HG03469 (cell line): Measurements from ENCODE around the gene CDH22.

Experiments used
- ATAC-seq: cut with Tn5 transposase; IDR thresholded peaks from one replicate; pipeline ENCODE4 v1.9.1; 2021; ENCODE audit warnings: mild to moderate bottlenecking, moderate library complexity, moderate number of reproducible peaks; ENCODE audit not compliant: unreplicated experiment

The CDH22 gene

GRCh38 chr20:46249671-46250070, 58.6 kb downstream of the CDH22 start:
- ATAC-seq: no peak

DNA sequence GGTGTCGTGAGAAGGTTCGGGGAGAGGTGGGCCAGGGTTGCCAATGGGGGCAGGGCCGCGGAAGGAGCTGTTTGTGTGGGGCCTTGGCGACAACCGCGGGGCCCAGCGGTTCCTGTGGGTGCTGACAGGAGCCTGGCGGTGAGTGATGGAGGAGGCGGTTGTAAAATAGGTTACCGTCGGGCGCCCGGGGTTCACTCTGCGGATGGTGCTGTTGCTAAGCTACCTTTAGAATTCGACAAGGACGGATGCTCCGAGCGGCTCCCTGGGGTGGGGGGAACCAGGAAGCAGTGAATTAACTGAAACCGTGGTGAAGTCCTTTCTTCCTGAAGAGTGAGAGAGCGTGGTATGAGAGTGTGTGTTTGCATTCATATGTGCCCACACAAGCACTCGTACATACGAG, 61.7 kb downstream of the CDH22 start:
- no peak for ATAC-seq

GRCh38 chr20:46243707-46244628, 64.3 kb downstream of the CDH22 start:
- no peak for ATAC-seq

- no peak for ATAC-seq
Observed at GRCh38 chr20:46242390-46242789, 65.9 kb downstream of the CDH22 start.

DNA sequence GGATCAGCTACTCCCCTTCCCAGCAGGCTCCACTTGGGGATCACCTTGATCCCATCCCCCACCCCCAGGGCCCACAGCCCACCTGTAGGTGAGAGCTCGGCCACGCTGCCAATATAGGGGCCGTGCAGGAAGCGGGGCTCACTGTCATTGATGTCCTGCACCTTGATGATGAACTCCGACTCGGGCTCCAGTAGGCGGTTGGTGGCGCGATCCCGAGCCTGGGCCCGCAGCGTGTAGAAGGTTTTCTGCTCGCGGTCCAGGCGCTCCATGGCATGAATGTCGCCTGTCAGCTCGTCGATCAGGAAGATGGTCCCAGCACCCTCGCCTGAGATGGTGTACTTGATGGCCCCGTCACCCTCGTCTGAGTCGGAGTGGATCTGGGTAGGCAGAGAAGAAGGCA, 67.4 kb downstream of the CDH22 start:
- no peak for ATAC-seq

DNA sequence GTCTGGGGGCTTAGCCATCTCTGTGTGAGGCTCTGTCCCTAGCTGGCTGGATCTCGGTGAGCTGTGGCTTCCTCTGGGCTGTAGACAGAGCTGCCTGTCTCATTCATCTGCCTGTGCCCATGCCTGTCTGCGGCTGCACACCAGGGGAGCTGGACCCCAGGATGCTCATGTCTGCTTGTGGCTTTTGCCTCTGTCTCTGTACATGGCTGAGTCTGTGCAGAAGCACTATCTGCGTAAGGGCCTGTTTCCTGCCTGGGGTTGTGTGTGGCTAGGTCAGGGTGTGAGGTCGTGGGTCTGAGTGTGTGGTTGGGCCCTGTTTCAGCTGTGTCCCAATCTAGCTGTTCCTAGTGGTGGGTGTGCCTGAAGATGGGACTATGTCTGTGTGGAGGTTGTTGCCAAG, 68.2 kb downstream of the CDH22 start:
- no peak for ATAC-seq

- no peak for ATAC-seq
Observed at GRCh38 chr20:46237736-46238135, 70.6 kb downstream of the CDH22 start.

DNA sequence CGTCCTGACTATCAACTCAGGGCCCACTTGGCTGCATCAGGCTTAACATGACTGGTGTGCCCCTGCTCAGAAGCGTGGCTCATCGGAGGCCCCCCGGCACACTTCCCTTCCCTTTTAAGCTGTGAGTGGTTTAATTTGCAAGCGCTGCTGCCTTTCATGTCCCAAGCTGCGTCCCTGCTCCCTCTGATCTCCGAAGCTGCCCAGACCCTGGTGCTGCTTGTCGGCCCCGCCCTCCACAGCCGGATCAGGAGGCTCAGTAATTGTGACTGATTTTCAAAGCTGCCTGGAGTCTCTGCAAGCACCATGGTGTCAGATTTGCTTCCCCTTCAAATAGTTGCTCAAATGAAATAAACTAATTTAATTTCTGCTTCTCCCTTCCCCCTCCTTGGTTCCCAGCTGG, 71.1 kb downstream of the CDH22 start:
- ATAC-seq: no peak

GRCh38 chr20:46235077-46235476, 73.2 kb downstream of the CDH22 start:
- no peak for ATAC-seq

DNA sequence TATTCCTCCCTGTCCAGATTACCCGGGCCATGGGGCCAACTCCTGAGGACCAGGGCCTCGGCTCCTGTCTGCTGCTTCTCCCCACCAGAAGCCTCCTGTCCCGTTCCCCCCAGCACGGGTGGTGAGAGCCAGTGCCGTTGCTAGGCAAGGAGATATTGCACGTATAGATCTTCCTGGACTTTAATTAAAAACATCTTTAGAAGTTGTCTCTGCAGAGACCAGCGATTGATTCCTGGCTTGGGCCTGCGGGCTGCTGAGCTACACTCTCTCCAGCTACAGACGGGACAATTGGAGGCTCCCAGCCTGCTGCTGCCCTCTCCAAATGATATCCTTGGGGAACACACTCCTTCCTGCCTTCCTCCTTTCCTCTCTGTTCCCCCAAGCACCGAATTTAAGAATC, 74.6 kb downstream of the CDH22 start:
- no peak for ATAC-seq

- no peak for ATAC-seq
Observed at GRCh38 chr20:46232539-46232938, 75.8 kb downstream of the CDH22 start.

DNA sequence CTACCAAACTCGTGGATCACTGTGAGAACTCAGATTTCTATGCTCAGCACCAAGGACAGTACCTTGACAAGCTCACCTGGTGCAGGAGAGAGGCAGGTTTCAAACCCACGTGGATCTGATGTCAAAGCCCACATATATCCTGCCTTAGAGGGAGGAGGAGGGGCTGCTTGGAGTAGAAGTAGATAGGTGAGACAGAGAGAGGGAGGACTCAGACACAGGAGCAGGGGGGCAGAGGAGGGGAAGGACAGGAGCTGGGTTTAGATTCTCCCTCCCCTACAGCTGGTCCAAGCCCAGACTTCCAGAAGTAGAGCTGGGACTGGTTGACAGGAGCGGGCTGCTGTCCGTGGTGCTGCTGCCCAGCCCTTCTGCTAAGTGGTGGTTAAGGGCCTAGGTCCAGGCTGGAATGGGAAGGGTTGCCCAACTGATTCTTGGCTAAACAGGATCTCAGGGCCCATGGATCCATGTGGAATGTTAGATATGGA, 77.5 kb downstream of the CDH22 start:
- ATAC-seq: no peak

DNA sequence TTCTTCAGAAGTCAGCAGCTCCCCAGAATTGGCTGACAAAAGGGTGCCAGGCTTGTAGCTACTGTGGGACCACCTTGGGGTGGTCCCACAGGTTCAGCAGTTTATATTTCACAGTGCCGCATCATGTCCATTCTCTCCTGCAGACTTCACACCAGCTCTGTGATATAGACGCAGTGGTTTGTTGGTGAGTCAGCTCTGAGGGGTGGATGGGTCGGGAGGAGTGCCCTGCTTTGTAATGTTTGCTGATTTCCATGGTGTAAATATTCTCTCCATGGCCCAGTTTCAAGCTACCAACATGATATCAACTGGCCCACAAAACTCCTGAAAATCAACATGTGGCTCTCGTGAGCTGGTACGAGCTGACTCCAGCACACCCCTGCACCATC, 78.2 kb downstream of the CDH22 start:
- no peak for ATAC-seq

DNA sequence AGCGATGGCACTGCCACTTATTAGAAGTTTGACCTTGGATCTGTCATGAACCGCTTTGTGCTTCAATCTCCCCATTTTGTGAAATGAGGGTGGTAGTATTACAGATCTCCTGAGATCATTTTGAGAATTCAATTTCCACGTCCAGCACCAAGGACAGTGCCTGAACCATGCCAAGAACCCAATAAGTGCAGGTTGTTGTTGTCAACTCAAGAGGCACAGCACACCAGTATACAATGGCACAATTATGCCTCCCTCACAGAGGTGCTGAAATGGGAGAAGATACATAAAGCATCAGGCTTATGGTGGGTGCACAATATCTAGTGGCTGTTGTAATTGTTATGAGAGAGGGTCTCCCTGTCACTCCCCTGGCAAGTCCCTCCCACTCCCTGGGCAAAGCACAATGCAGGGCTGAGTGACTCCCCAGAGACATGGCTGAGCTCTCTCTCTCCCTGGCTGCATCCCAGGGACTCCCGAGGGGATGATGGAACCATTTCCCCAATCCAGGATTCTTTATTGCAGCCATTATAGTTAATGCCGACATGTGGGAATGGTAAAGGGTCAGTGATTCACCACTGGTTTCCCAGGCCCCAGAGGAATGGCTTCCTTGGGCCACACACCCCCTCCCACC, 78.7 kb downstream of the CDH22 start:
- no peak for ATAC-seq

- no peak for ATAC-seq
Observed at GRCh38 chr20:46228670-46229069, 79.6 kb downstream of the CDH22 start.

DNA sequence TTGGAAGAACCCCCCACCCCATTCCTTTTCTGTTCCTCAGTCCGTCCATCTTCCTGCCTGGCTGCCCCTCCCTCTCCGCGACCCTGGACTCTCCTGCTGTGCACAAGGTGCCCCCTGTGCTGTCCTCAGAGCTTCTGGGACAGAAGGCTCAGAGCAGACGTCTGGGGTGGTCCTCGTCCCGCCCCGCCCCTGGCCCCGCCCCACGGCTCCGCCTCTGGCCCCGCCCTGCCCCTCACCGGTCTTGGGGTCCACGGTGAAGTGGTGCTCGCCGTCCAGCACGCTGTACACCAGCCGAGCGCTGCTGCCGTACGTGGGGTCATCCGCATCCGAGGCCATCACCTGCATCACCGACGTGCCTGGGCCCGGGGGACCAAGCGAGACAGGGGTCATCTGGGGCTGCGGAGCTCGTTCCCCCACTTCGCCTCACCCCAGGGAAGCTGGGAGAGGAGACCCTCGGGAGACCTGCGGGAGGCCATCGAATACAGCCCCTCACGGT, 81.0 kb downstream of the CDH22 start:
- ATAC-seq: no peak

DNA sequence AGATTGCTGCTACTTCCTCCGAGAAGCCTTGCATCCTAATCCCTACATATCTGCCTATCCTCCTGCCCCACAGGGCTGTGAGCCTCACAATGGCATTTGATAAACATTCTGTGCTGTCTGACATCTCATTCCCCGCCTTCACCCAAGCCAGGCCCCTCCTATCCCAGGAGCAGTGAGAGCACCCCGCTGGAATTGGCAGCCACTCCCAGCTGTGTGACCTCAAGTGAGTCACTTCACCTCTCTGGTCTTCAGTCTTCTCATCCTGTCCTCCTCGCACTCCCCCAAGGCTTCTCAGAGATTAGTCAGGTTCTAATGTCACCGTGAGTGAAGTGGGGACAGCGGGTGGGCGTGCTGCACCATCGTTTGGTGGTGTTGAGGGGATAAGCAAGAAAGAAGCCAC, 81.7 kb downstream of the CDH22 start:
- no peak for ATAC-seq

GRCh38 chr20:46222521-46223007, 85.7 kb downstream of the CDH22 start:
- no peak for ATAC-seq

DNA sequence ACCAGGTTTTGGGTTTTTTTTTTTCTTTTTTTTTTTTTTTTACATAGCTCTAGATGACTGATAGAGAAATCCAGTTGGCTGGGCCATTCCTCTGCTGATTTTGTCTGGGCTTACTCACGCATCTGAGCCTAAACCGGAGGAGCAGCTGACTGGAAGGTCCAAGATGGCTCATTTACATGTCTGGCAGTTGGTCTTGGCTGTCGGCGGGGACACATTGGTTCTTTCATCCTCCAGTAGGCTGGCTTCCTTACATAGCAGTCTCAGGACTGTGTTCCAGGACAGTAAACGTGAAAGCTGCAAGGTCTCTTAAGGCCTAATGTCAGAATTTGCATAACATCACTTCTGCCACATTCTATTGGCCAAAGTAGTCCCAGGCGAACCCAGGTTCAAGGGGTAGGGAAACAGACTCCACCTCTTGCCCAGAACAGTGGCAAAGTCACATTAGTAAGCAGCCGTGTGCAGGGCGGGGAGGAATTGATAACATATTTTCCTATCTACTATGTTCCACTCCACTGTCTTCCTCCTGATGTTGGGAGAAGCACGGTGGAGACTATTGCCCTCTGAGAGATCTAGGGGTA, 87.0 kb downstream of the CDH22 start:
- ATAC-seq: no peak

GRCh38 chr20:46220455-46221207, 87.7 kb downstream of the CDH22 start:
- ATAC-seq: no peak

DNA sequence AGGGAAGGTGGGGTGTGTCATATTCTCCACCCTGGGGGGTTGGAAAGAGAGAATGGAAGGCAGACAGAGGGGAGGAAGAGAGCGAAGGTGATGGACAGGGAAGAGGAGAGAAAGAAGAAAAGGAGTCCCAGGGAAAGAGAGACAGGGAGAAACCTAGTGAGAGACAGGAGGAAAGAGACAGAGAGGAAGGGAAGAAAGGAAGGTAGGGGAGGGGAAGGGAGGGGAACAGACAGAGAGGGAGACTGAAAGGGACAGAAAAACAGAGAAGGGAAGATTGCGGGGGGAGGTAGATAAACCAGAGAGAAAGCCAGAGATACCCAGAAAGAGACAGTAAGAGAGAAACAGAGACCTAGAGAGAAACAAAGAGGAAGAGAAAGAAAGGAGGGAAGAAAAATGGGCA, 88.4 kb downstream of the CDH22 start:
- no peak for ATAC-seq
